BLaER1 treated with 17β-estradiol and CSF1 and Interleukin-3, amounts not matched to agents 10 nM and 100 nM (cell line): ENCODE data around the gene POLE.
A peak's percentile ranks its signal among the peaks of the same experiment; 100 is the strongest.

Experiments used
- H3K27ac ChIP-seq, 11 experiments: shearing (Covaris generic); formaldehyde crosslinking; 2 replicates each; pipeline ENCODE4 v1.8.1; 2022
- H3K27me3 ChIP-seq, 11 experiments: shearing (Covaris generic); formaldehyde crosslinking; 2 replicates each; pipeline ENCODE4 v1.8.1; 2022
- H3K36me3 ChIP-seq, 11 experiments: shearing (Covaris generic); formaldehyde crosslinking; 2 replicates each; pipeline ENCODE4 v1.8.1; 2022
- H3K4me1 ChIP-seq, 10 experiments: shearing (Covaris generic); formaldehyde crosslinking; 2 replicates each; pipeline ENCODE4 v1.8.1; 2022
- H3K4me2 ChIP-seq, 11 experiments: shearing (Covaris generic); formaldehyde crosslinking; 2 replicates each; pipeline ENCODE4 v1.8.1; 2022
- H3K4me3 ChIP-seq, 10 experiments: shearing (Covaris generic); formaldehyde crosslinking; 2 replicates each; pipeline ENCODE4 v1.8.1; 2022
- H3K9ac ChIP-seq, 11 experiments: shearing (Covaris generic); formaldehyde crosslinking; 2 replicates each; pipeline ENCODE4 v1.8.1; 2022
- H3K9me3 ChIP-seq, 11 experiments: shearing (Covaris generic); formaldehyde crosslinking; replicated peaks in 1 of 11; 2 replicates each; pipeline ENCODE4 v1.8.1; 2022
- H4K20me1 ChIP-seq, 11 experiments: shearing (Covaris generic); formaldehyde crosslinking; 2 replicates each; pipeline ENCODE4 v1.8.1; 2022
- Cebpa-rat ChIP-seq, 11 experiments: shearing (Covaris generic); IDR thresholded peaks; 2 replicates each; pipeline ENCODE4 v1.8.1; 2022

The POLE gene

GRCh38 chr12:132615579-132616038, 71.5 kb downstream of the POLE start:
- no peak for TF ChIP-seq Cebpa-rat (IDR thresholded peaks at IDR 0.05)
- no peak overlapping the region for H3K9ac ChIP-seq
- peaks cover 0 to 3% (median 0%) of the 10 kb centered on the region in 11 experiments; a peak in 2 of 22 replicates for H3K36me3 ChIP-seq
- H4K20me1 ChIP-seq: peaks cover 0 to 5% (median 4%) of the 10 kb centered on the region in 11 experiments; a peak in 9 of 22 replicates
- peaks cover 0 to 14% (median 4%) of the 10 kb centered on the region in 10 experiments; a peak in 17 of 20 replicates for H3K4me1 ChIP-seq
- H3K4me3 ChIP-seq: no peak overlapping the region; a peak in 1 of 20 replicates
- H3K27me3 ChIP-seq: peaks cover 46 to 63% (median 54%) of the 10 kb centered on the region in 11 experiments
- peaks cover 39 to 44% (median 43%) of the 10 kb centered on the region in 11 experiments for H3K9me3 ChIP-seq
- no peak overlapping the region for H3K27ac ChIP-seq
- H3K4me2 ChIP-seq: peak overlapping the region in 2 of 11 experiments; percentile 19 to 30; a peak in 1 of 22 replicates

GRCh38 chr12:132614861-132615578, 72.1 kb downstream of the POLE start:
- Histone ChIP-seq H3K4me2 (peak overlapping the region in 5 of 11 experiments; percentile 3 to 33 (median 19); a peak in 2 of 22 replicates), H3K9ac (no peak overlapping the region), H3K27me3 (peaks cover 46 to 61% (median 54%) of the 10 kb centered on the region in 11 experiments), H4K20me1 (no peaks in the 10 kb centered on the region), H3K4me1 (peaks cover 2 to 20% (median 10%) of the 10 kb centered on the region in 10 experiments), H3K4me3 (no peak overlapping the region), H3K27ac (no peak overlapping the region), H3K36me3 (peaks cover 0 to 3% (median 0%) of the 10 kb centered on the region in 11 experiments; a peak in 2 of 22 replicates), H3K9me3 (peaks cover 39 to 44% (median 43%) of the 10 kb centered on the region in 11 experiments)
- TF ChIP-seq Cebpa-rat (IDR thresholded peaks at IDR 0.05): no peak

- peaks cover 42 to 62% (median 54%) of the 10 kb centered on the region in 11 experiments for H3K27me3 ChIP-seq
- no peak for TF ChIP-seq Cebpa-rat (IDR thresholded peaks at IDR 0.05)
These were observed 73.1 kb downstream of the POLE start for GRCh38 chr12:132614029-132614428.

GRCh38 chr12:132611620-132612019, 75.5 kb downstream of the POLE start:
- TF ChIP-seq Cebpa-rat (IDR thresholded peaks at IDR 0.05): no peak
- peaks cover 28 to 63% (median 47%) of the 10 kb centered on the region in 11 experiments for H3K27me3 ChIP-seq
- peaks cover 10 to 36% (median 25%) of the 10 kb centered on the region in 10 experiments for H3K4me1 ChIP-seq

More at GRCh38 chr12:132614029-132614428, 73.1 kb downstream of the POLE start:
- Histone ChIP-seq H3K4me3 (no peak overlapping the region), H3K9ac (no peak overlapping the region), H3K4me1 (peaks cover 6 to 26% (median 17%) of the 10 kb centered on the region in 10 experiments), H3K27ac (no peak overlapping the region), H4K20me1 (no peaks in the 10 kb centered on the region), H3K4me2 (no peak overlapping the region), H3K9me3 (peaks cover 39 to 44% (median 43%) of the 10 kb centered on the region in 11 experiments), H3K36me3 (peaks cover 0 to 3% (median 0%) of the 10 kb centered on the region in 11 experiments; a peak in 2 of 22 replicates)

GRCh38 chr12:132610866-132611602, 76.1 kb downstream of the POLE start:
- Histone ChIP-seq H3K9ac (0 out of 22 replicates have a peak overlapping the region, but pooled peaks of 1 of the 11 experiments have one; percentile 33), H3K36me3 (no peaks in the 10 kb centered on the region), H3K9me3 (peaks cover 14 to 17% (median 16%) of the 10 kb centered on the region in 11 experiments), H4K20me1 (peaks cover 0 to 6% (median 0%) of the 10 kb centered on the region in 11 experiments; a peak in 1 of 22 replicates), H3K4me1 (peaks cover 13 to 36% (median 26%) of the 10 kb centered on the region in 10 experiments), H3K27me3 (peaks cover 28 to 63% (median 47%) of the 10 kb centered on the region in 11 experiments), H3K4me2 (peak overlapping the region; percentile 78 to 95 (median 84)), H3K27ac (no peak overlapping the region), H3K4me3 (peak overlapping the region in 8 of 10 experiments; percentile 23 to 58 (median 38); a peak in 11 of 20 replicates)
- no peak for TF ChIP-seq Cebpa-rat (IDR thresholded peaks at IDR 0.05)

More at GRCh38 chr12:132611620-132612019, 75.5 kb downstream of the POLE start:
- Histone ChIP-seq H3K4me3 (no peak overlapping the region), H3K9ac (no peak overlapping the region), H4K20me1 (0 out of 22 replicates have a peak, but pooled peaks cover 0 to 6% (median 0%) of the 10 kb centered on the region in 11 experiments), H3K9me3 (peaks cover 19 to 22% (median 22%) of the 10 kb centered on the region in 11 experiments), H3K4me2 (0 out of 22 replicates have a peak overlapping the region, but pooled peaks of 1 of the 11 experiments have one; percentile 88), H3K27ac (no peak overlapping the region), H3K36me3 (no peaks in the 10 kb centered on the region)

GRCh38 chr12:132610051-132610759, 76.9 kb downstream of the POLE start, which contains the start of gene LRCOL1:
TSS of gene LRCOL1 (minus strand) at chr12:132610582. CDS start at chr12:132606251, 4,331 bp downstream.
- TF ChIP-seq Cebpa-rat (IDR thresholded peaks at IDR 0.05): no peak
- peak within 1 kb of the TSS in 9 of 11 experiments; percentile 3 to 37 (median 33); a peak in 11 of 22 replicates for H3K9ac ChIP-seq
- peaks cover 7 to 10% (median 8%) of the 10 kb centered on the region in 11 experiments; a peak in 16 of 22 replicates for H3K9me3 ChIP-seq
- H3K4me2 ChIP-seq: peak within 1 kb of the TSS; percentile 78 to 95 (median 84)
- H4K20me1 ChIP-seq: peaks cover 0 to 6% (median 0%) of the 10 kb centered on the region in 11 experiments; a peak in 1 of 22 replicates
- H3K4me1 ChIP-seq: peaks cover 13 to 34% (median 26%) of the 10 kb centered on the region in 10 experiments
- peak within 1 kb of the TSS; percentile 22 to 58 (median 36); a peak in 17 of 20 replicates for H3K4me3 ChIP-seq
- H3K27me3 ChIP-seq: peaks cover 36 to 64% (median 49%) of the 10 kb centered on the region in 11 experiments
- H3K27ac ChIP-seq: no peak within 1 kb of the TSS
- no peaks in the 10 kb centered on the region for H3K36me3 ChIP-seq

- H4K20me1 ChIP-seq: peaks cover 0 to 19% (median 0%) of the 10 kb centered on the region in 11 experiments; a peak in 2 of 22 replicates
- peak overlapping the region in 7 of 11 experiments; percentile 5 to 85 (median 41); a peak in 5 of 22 replicates for H3K4me2 ChIP-seq
- peaks cover 13 to 31% (median 25%) of the 10 kb centered on the region in 10 experiments for H3K4me1 ChIP-seq
- no peak overlapping the region for H3K9ac ChIP-seq
- H3K27me3 ChIP-seq: peaks cover 53 to 81% (median 66%) of the 10 kb centered on the region in 11 experiments
- H3K27ac ChIP-seq: no peak overlapping the region
- no peaks in the 10 kb centered on the region for H3K36me3 ChIP-seq
- peaks cover 7 to 10% (median 8%) of the 10 kb centered on the region in 11 experiments; a peak in 16 of 22 replicates for H3K9me3 ChIP-seq
- no peak for TF ChIP-seq Cebpa-rat (IDR thresholded peaks at IDR 0.05)
- H3K4me3 ChIP-seq: no peak overlapping the region
These were observed 78.6 kb downstream of the POLE start for GRCh38 chr12:132608231-132609171.
